Mesodermal cell (in vitro differentiated cells): ENCODE measurements around the gene PREP.

Experiments
- H3K27ac ChIP-seq: 2 replicates; pipeline ENCODE4 v1.7.0; 2013; ENCODE audit warnings: mild to moderate bottlenecking, low read depth, low read length, moderate library complexity; ENCODE audit not compliant: severe bottlenecking
- H3K36me3 ChIP-seq: 2 replicates; pipeline ENCODE4 v1.7.1; 2013; ENCODE audit warnings: mild to moderate bottlenecking, low read length, moderate library complexity; ENCODE audit not compliant: control insufficient read depth, insufficient read depth
- H3K4me1 ChIP-seq: one replicate; pipeline ENCODE4 v1.7.1; 2013; ENCODE audit warnings: mild to moderate bottlenecking, low read length; ENCODE audit not compliant: insufficient read depth, control insufficient read depth, poor library complexity, severe bottlenecking
- H3K4me3 ChIP-seq: 2 replicates; pipeline ENCODE4 v1.7.0; 2013; ENCODE audit warnings: low read length, control low read depth, mild to moderate bottlenecking; ENCODE audit not compliant: insufficient read depth, poor library complexity, severe bottlenecking; ENCODE audit errors: extremely low read depth
- H3K9me3 ChIP-seq: 2 replicates; pipeline ENCODE4 v1.7.1; 2013; ENCODE audit warnings: mild to moderate bottlenecking, low read length, moderate library complexity; ENCODE audit not compliant: control insufficient read depth
- WGBS, 2 experiments: methylation state at CpG; one replicate each; pipeline ENCODE4 v1.1.5; 2013; ENCODE audit warnings: missing lambda C conversion rate in 2 of 2; ENCODE audit not compliant: insufficient coverage in 2 of 2; 5-methylcytosine and 5-hydroxymethylcytosine counted together

Gene PREP

GRCh38 chr6:105326216-105326615 lies 76.7 kb downstream of the PREP start:
- H3K4me3 ChIP-seq = no peak overlapping the region
- no peaks in the 10 kb centered on the region for H3K9me3 ChIP-seq
- H3K4me1 ChIP-seq = peaks cover 11% of the 10 kb centered on the region
- 95 to 100% methylated on average over 2 of the region's 2 CpGs for WGBS, 2 experiments
- H3K27ac ChIP-seq = no peak overlapping the region
- peaks cover 63% of the 10 kb centered on the region for H3K36me3 ChIP-seq

GRCh38 chr6:105324386-105324950 lies 78.4 kb downstream of the PREP start:
- Histone ChIP-seq H3K36me3 (peaks cover 71% of the 10 kb centered on the region), H3K4me1 (peaks cover 11% of the 10 kb centered on the region), H3K9me3 (no peaks in the 10 kb centered on the region), H3K4me3 (no peak overlapping the region), H3K27ac (no peak overlapping the region)
- 88 to 97% methylated on average over 4 to 5 of the region's 9 CpGs for WGBS, 2 experiments

GRCh38 chr6:105322499-105323225 lies 80.2 kb downstream of the PREP start:
- Histone ChIP-seq H3K4me1 (peaks cover 13% of the 10 kb centered on the region), H3K4me3 (no peak overlapping the region), H3K9me3 (no peaks in the 10 kb centered on the region), H3K36me3 (peaks cover 65% of the 10 kb centered on the region), H3K27ac (no peak overlapping the region)
- whole genome bisulfite sequencing, 2 experiments = 100% methylated on average over 2 of the region's 3 CpGs

DNA sequence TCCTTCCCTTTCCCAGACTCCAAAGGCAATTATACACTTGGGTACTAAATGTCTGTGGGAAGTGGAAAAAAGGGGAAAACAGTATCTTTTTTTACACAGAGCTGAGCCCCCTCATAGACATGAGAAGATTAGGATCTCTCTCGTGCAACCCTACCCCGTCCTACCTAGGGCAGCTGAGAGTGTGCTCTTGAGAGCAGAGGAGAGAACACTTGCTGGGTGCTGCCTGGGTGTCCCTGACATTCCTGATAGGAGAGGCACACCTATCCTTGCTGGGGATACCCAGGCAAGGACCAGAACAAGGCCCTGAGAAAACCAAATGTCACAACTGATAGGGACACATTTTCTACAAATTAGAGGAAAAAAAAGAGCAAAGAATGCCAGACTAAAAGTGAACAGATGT lies 81.2 kb downstream of the PREP start:
- Histone ChIP-seq H3K4me1 (peaks cover 4% of the 10 kb centered on the region), H3K4me3 (no peak overlapping the region), H3K9me3 (no peaks in the 10 kb centered on the region), H3K27ac (no peak overlapping the region), H3K36me3 (peaks cover 70% of the 10 kb centered on the region)
- 94 to 100% methylated on average over 2 of the region's 2 CpGs for WGBS, 2 experiments

DNA sequence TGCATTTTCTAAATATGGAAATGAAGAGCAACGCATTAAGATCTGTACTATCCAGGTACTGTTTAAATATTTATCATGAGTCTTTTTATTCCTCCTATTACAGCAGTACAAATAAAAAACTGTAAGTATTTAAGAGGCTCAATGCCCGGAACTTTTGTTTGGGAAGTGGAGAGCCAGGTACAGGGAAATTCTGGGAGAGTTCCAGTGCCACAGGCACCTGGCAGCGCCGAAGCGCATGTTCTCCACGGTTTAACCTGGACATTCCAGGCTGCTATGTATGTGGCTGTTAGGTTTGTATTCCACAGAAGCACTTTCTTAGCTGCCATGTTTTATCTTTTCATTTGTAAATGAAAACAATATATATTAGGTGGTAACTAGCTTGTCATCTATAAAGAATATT lies 81.7 kb downstream of the PREP start:
- WGBS, 2 experiments = 89 to 100% methylated on average over 1 to 2 of the region's 6 CpGs
- Histone ChIP-seq H3K27ac (no peak overlapping the region), H3K36me3 (peaks cover 67% of the 10 kb centered on the region), H3K4me1 (peaks cover 4% of the 10 kb centered on the region), H3K4me3 (no peak overlapping the region), H3K9me3 (no peaks in the 10 kb centered on the region)

GRCh38 chr6:105320765-105321164 lies 82.1 kb downstream of the PREP start:
- Histone ChIP-seq H3K4me1 (peaks cover 4% of the 10 kb centered on the region), H3K9me3 (no peaks in the 10 kb centered on the region), H3K27ac (no peak overlapping the region), H3K4me3 (no peak overlapping the region), H3K36me3 (peaks cover 67% of the 10 kb centered on the region)
- 100% methylated on average over 1 of the region's 3 CpGs for WGBS, 2 experiments

- H3K36me3 ChIP-seq = peaks cover 67% of the 10 kb centered on the region
- WGBS, 2 experiments = no CpG with 5 or more reads among the region's 1 CpG
- no peak overlapping the region for H3K4me3 ChIP-seq
- H3K9me3 ChIP-seq = no peaks in the 10 kb centered on the region
- H3K27ac ChIP-seq = no peak overlapping the region
- peaks cover 4% of the 10 kb centered on the region for H3K4me1 ChIP-seq
Measured at GRCh38 chr6:105320271-105320670, 82.6 kb downstream of the PREP start.

GRCh38 chr6:105319331-105319730 lies 83.6 kb downstream of the PREP start:
- Histone ChIP-seq H3K27ac (no peak overlapping the region), H3K4me1 (peaks cover 4% of the 10 kb centered on the region), H3K4me3 (no peak overlapping the region), H3K36me3 (peaks cover 67% of the 10 kb centered on the region), H3K9me3 (no peaks in the 10 kb centered on the region)
- no CpG with 5 or more reads among the region's 1 CpG for WGBS, 2 experiments

GRCh38 chr6:105318660-105319059 lies 84.2 kb downstream of the PREP start:
- Histone ChIP-seq H3K4me1 (peaks cover 4% of the 10 kb centered on the region), H3K9me3 (no peaks in the 10 kb centered on the region), H3K4me3 (no peak overlapping the region), H3K36me3 (peaks cover 61% of the 10 kb centered on the region), H3K27ac (no peak overlapping the region)
- 87 to 95% methylated on average over 5 to 6 of the region's 7 CpGs for WGBS, 2 experiments

DNA sequence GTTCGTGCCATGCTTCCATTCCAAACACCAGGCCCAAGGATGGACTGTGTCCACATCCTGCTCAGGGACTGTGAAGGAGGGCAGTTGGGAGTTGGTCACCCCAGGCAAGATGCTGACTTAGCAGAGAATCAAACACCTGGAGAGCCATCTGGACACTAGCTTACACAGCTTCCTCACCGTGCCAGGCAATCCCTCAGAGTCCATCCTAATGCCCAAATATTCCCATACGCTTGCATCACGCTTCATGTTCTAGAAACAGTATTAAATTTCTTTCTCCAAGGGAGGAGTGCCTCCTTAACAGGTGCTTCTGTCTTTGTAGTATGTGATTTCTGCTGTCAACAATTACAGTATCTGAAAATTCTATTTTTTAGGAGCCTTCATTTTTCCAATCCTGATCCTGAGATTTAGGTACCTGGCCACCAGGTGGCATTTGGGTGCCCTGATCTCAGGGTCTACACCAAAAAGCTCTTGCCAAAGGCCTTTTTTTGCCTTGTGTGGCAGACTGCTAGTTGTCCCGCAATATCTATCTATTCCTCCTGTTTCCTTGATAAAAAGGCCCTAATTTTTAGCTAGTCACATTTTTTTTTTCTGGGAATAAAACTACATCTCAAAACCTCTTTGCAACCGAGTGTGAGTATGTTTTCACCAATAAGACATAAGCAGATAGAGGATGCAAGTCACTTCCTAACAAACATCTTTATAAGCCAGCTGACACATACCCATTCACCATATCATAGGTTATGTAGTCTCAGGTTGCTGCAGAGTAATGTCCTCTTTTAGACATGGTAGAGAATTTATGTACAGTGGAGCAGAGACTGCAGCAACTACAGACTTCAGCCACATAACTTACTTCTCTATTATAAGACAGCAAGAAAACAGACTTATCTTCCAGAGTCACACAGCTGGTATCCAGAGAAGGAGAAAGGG lies 85.0 kb downstream of the PREP start:
- WGBS, 2 experiments = 93 to 100% methylated on average over 3 to 4 of the region's 6 CpGs
- Histone ChIP-seq H3K27ac (no peak overlapping the region), H3K9me3 (no peaks in the 10 kb centered on the region), H3K4me3 (no peak overlapping the region), H3K36me3 (peaks cover 61% of the 10 kb centered on the region), H3K4me1 (peaks cover 4% of the 10 kb centered on the region)
